ENCODE results near the gene UBE2F. TPM values are rescaled to one million over a fixed set of nuclear protein-coding genes. Genes with fewer than 3 reads are reported as not detected.

UBE2F gene
- total and polyA plus RNA-seq, 2 of the 4 experiments (the other 2 are of a cell fraction) = 44.6 to 59.8 TPM

DNA sequence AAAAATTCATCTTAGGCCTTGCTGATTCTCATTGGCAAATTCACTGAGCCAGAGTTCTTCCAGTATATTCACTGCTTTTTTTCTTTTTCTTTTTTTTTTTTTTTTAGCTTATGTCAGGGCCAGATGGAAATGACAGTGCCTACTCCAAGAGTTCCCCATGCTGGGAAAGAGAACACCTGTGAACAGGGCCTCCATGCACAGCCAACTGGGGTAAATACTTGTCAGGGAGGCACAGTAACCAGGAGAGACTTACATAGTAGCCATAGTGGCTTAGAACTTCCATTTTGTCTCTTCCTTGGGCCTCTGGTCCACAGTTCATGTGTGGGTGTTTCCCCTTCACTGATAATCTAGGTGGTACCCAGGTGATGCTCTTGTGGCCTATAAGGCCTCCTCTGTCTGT, 78.8 kb downstream of the UBE2F start:
- Histone ChIP-seq H3K27ac (ENCODE audit: insufficient read depth, low read length) (no peak overlapping the region), H3K4me2 (ENCODE audit: low read depth, low read length) (no peak overlapping the region), H4K8ac (ENCODE audit: low read depth in 2 of 2, low read length in 2 of 2) (no peak overlapping the region), H3K4me1 (ENCODE audit: control insufficient read depth, insufficient read depth, low read length) (no peaks in the 10 kb centered on the region), H3K56ac (ENCODE audit: extremely low read depth, insufficient read depth, low read length) (no peak overlapping the region), H3K18ac (ENCODE audit: low read depth, low read length) (no peak overlapping the region), H2BK120ac (ENCODE audit: low read depth, low read length) (no peak overlapping the region), H3K14ac (replicated peaks; ENCODE audit: low read depth, low read length) (no peak overlapping the region), H3K27me3 (ENCODE audit: control insufficient read depth, insufficient read depth, low read length) (no peaks in the 10 kb centered on the region), H3K23ac (ENCODE audit: low read depth, low read length) (no peak overlapping the region), H2BK15ac (ENCODE audit: low read depth, low read length) (no peak overlapping the region), H3K4me3 (ENCODE audit: insufficient read depth, low read depth, low read length) (no peak overlapping the region), H4K91ac (ENCODE audit: insufficient read depth, low read depth, low read length) (no peak overlapping the region), H2BK20ac (ENCODE audit: low read depth, low read length) (no peak overlapping the region), H4K20me1 (ENCODE audit: insufficient read depth, low read length) (no peaks in the 10 kb centered on the region), H3K9ac (ENCODE audit: low read depth, low read length) (no peak overlapping the region), H3K9me1 (ENCODE audit: insufficient read depth, low read length) (no peaks in the 10 kb centered on the region; the same call in 1 of the 2 replicates), H2AK5ac (ENCODE audit: low read depth, low read length) (no peak overlapping the region), H3K36me3 (ENCODE audit: control insufficient read depth, insufficient read depth, low read length) (peaks cover 24% of the 10 kb centered on the region), H3K79me1 (ENCODE audit: low read depth in 1 of 2, low read length in 2 of 2) (peaks cover 0 to 3% of the 10 kb centered on the region in 2 experiments; a peak in 1 of 4 replicates), H3K9me3 (ENCODE audit: control insufficient read depth, insufficient read depth, low read length) (0 out of 2 replicates have a peak, but pooled peaks cover 2% of the 10 kb centered on the region), H3K4ac (ENCODE audit: low read depth, low read length) (no peak overlapping the region), H4K5ac (ENCODE audit: low read depth, low read length) (no peak overlapping the region), H2AFZ (replicated peaks; ENCODE audit: low read length, poor library complexity) (no peak overlapping the region), H2BK5ac (ENCODE audit: low read depth, low read length, poor library complexity, severe bottlenecking) (no peak overlapping the region), H2AK9ac (replicated peaks; ENCODE audit: low read depth, low read length, poor library complexity) (no peak overlapping the region)
- no peak for TF ChIP-seq NFE2L2 (IDR thresholded peaks at IDR 0.05; ENCODE audit: low read depth, low read length)
- no peak for TF ChIP-seq MAZ (IDR thresholded peaks at IDR 0.05; ENCODE audit: borderline replicate concordance, low read depth, low read length)
- TF ChIP-seq ELK1 (IDR thresholded peaks at IDR 0.05; ENCODE audit: borderline replicate concordance, low read depth, low read length) = no peak
- TF ChIP-seq MXI1 (IDR thresholded peaks at IDR 0.05; ENCODE audit: borderline replicate concordance, low read depth, low read length) = no peak
- dilution Hi-C loops (cut with HindIII; ENCODE audit: low sequenced_read_pairs, unreplicated experiment) (no loop called here), in situ Hi-C loops (cut with MboI; ENCODE audit: low sequenced_read_pairs) (no loop called here), intact Hi-C loops (cut with micrococcal nuclease) (no loop called here)
- POLR2A ChIA-PET (ENCODE audit: unreplicated experiment) = no interaction called here
- no TSS peak for BruUV-seq (replicated peaks)
- DNase-seq = no peak
- CTCF ChIA-PET = no interaction called here
- ATAC-seq (ENCODE audit: low read depth) = no peak
